ENCODE data around the gene GPR162. TPM values are rescaled to one million over a fixed set of nuclear protein-coding genes. Genes with fewer than 3 reads are reported as not detected.

GPR162 gene
- total and polyA plus RNA-seq, 2 donors from 2014 or later, result 5.0 to 9.8 TPM

DNA sequence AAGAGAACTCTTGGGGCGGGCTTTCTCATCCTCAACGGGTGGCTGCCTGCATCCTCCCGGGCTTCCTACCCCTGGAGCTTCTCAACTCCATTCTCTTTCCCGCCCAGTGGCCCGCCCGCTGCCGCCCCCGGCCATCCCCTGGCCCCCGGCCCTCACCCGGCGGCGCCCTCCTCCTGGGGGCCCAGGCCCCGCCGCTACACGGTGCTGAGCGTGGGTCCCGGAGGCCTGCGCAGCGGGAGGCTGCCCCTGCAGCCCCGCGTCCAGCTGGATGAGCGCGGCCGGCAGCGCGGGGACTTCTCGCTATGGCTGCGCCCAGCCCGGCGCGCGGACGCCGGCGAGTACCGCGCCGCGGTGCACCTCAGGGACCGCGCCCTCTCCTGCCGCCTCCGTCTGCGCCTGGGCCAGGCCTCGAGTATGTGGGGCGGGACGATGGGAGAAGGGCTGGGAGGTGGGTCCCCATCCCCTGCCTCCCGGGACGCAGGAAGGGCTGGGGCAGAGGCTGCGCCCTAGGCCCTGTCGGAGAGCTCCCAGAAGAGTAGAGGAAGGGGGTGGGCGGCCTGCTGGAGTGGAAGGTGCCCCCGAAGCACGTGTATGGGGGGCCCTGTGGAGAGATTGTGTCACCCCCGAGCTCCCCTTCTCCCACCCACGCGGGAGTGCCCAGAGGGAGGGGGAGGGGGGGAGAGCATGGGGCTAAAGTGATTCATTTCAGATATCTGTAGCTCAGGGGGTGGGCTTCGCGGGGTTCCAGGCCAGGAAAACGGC, 47.9 kb upstream of the GPR162 start:
- Histone ChIP-seq H3K4me3 (ENCODE audit: low read length in 3 of 3) (no peak overlapping the region), H3K27me3 (ENCODE audit: control insufficient read depth, insufficient read depth, low read length) (no peaks in the 10 kb centered on the region), H3K9ac (ENCODE audit: low read length in 3 of 3) (no peak overlapping the region), H3K9me3 (ENCODE audit: control insufficient read depth in 2 of 3, insufficient read depth in 1 of 3, low read length in 3 of 3) (no peaks in the 10 kb centered on the region), H3K4me1 (ENCODE audit: control insufficient read depth in 2 of 3, insufficient read depth in 2 of 3, low read depth in 1 of 3, low read length in 3 of 3) (peaks cover under 1 to 7% (median 6%) of the 10 kb centered on the region in 3 donors), H3K27ac (ENCODE audit: low read depth in 2 of 2, low read length in 2 of 2) (no peak overlapping the region), H3K36me3 (ENCODE audit: control insufficient read depth in 2 of 3, insufficient read depth in 3 of 3, low read length in 3 of 3) (peaks cover 0 to 4% (median 2%) of the 10 kb centered on the region in 3 donors)
- intact Hi-C loops (cut with DNase I), result no loop called here
- TF ChIP-seq, protein P1, sequence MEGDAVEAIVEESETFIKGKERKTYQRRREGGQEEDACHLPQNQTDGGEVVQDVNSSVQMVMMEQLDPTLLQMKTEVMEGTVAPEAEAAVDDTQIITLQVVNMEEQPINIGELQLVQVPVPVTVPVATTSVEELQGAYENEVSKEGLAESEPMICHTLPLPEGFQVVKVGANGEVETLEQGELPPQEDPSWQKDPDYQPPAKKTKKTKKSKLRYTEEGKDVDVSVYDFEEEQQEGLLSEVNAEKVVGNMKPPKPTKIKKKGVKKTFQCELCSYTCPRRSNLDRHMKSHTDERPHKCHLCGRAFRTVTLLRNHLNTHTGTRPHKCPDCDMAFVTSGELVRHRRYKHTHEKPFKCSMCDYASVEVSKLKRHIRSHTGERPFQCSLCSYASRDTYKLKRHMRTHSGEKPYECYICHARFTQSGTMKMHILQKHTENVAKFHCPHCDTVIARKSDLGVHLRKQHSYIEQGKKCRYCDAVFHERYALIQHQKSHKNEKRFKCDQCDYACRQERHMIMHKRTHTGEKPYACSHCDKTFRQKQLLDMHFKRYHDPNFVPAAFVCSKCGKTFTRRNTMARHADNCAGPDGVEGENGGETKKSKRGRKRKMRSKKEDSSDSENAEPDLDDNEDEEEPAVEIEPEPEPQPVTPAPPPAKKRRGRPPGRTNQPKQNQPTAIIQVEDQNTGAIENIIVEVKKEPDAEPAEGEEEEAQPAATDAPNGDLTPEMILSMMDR (IDR thresholded peaks at IDR 0.05; ENCODE audit: borderline replicate concordance, extremely low read depth, insufficient read depth), result no peak
- FAIRE-seq (no peak), DNase-seq (peak in 2 of 5 donors; percentile 29 to 38)

- Histone ChIP-seq H3K9ac (ENCODE audit: low read length in 3 of 3) (no peak overlapping the region), H3K36me3 (ENCODE audit: control insufficient read depth in 2 of 3, insufficient read depth in 3 of 3, low read length in 3 of 3) (peaks cover 0 to 4% (median 2%) of the 10 kb centered on the region in 3 donors), H3K9me3 (ENCODE audit: control insufficient read depth in 2 of 3, insufficient read depth in 1 of 3, low read length in 3 of 3) (no peaks in the 10 kb centered on the region), H3K4me1 (ENCODE audit: control insufficient read depth in 2 of 3, insufficient read depth in 2 of 3, low read depth in 1 of 3, low read length in 3 of 3) (peaks cover 0 to 12% (median 10%) of the 10 kb centered on the region in 3 donors), H3K4me3 (ENCODE audit: low read length in 3 of 3) (no peak overlapping the region), H3K27me3 (ENCODE audit: control insufficient read depth, insufficient read depth, low read length) (no peaks in the 10 kb centered on the region), H3K27ac (ENCODE audit: low read depth in 2 of 2, low read length in 2 of 2) (no peak overlapping the region)
- intact Hi-C loops (cut with DNase I), result no loop called here
- DNase-seq (no peak), FAIRE-seq (no peak)
- TF ChIP-seq, protein P1 (IDR thresholded peaks at IDR 0.05; ENCODE audit: borderline replicate concordance, extremely low read depth, insufficient read depth), result no peak
Observed at GRCh38 chr12:6774499-6775062, 47.0 kb upstream of the GPR162 start.

GRCh38 chr12:6775185-6776174, 46.1 kb upstream of the GPR162 start:
- H3K36me3 ChIP-seq (ENCODE audit: control insufficient read depth in 2 of 3, insufficient read depth in 3 of 3, low read length in 3 of 3), result peaks cover 0 to 4% (median 2%) of the 10 kb centered on the region in 3 donors
- H3K4me3 ChIP-seq (ENCODE audit: low read length in 3 of 3), result no peak overlapping the region
- H3K9ac ChIP-seq (ENCODE audit: low read length in 3 of 3), result no peak overlapping the region
- no peak for DNase-seq
- TF ChIP-seq, protein P1 (IDR thresholded peaks at IDR 0.05; ENCODE audit: borderline replicate concordance, extremely low read depth, insufficient read depth), result no peak
- H3K27me3 ChIP-seq (ENCODE audit: control insufficient read depth, insufficient read depth, low read length), result no peaks in the 10 kb centered on the region
- H3K9me3 ChIP-seq (ENCODE audit: control insufficient read depth in 2 of 3, insufficient read depth in 1 of 3, low read length in 3 of 3), result no peaks in the 10 kb centered on the region
- H3K4me1 ChIP-seq (ENCODE audit: control insufficient read depth in 2 of 3, insufficient read depth in 2 of 3, low read depth in 1 of 3, low read length in 3 of 3), result peaks cover 0 to 15% (median 12%) of the 10 kb centered on the region in 3 donors
- FAIRE-seq, result no peak
- H3K27ac ChIP-seq (ENCODE audit: low read depth in 2 of 2, low read length in 2 of 2), result no peak overlapping the region
- intact Hi-C loops (cut with DNase I), result no loop called here

Measured in kidney (tissue), 14 donors.